Fibroblast of mammary gland (primary cell): ENCODE results near the gene MACF1.

Source experiments
- DNase-seq: peaks from one replicate; pipeline ENCODE4 v3.0.0-alpha.2; 2010; ENCODE audit warnings: low read depth
- H3K4me3 ChIP-seq: 2 replicates; pipeline ENCODE4 v1.5.1; 2011; ENCODE audit warnings: low read depth, mild to moderate bottlenecking, low read length, moderate library complexity; ENCODE audit not compliant: control insufficient read depth
- TF ChIP-seq, protein P1 (sequence below): conservative IDR thresholded peaks from 2 replicates; pipeline ENCODE4 v1.5.1; 2011; ENCODE audit warnings: low read depth, low read length, inconsistent platforms; ENCODE audit not compliant: control insufficient read depth, insufficient read depth

MACF1 gene

GRCh38 chr1:39220891-39221870 lies 16.7 kb downstream of the MACF1 start:
- no peak for DNase-seq
- H3K4me3 ChIP-seq = no peak overlapping the region
- TF ChIP-seq, protein P1, sequence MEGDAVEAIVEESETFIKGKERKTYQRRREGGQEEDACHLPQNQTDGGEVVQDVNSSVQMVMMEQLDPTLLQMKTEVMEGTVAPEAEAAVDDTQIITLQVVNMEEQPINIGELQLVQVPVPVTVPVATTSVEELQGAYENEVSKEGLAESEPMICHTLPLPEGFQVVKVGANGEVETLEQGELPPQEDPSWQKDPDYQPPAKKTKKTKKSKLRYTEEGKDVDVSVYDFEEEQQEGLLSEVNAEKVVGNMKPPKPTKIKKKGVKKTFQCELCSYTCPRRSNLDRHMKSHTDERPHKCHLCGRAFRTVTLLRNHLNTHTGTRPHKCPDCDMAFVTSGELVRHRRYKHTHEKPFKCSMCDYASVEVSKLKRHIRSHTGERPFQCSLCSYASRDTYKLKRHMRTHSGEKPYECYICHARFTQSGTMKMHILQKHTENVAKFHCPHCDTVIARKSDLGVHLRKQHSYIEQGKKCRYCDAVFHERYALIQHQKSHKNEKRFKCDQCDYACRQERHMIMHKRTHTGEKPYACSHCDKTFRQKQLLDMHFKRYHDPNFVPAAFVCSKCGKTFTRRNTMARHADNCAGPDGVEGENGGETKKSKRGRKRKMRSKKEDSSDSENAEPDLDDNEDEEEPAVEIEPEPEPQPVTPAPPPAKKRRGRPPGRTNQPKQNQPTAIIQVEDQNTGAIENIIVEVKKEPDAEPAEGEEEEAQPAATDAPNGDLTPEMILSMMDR = no peak

DNA sequence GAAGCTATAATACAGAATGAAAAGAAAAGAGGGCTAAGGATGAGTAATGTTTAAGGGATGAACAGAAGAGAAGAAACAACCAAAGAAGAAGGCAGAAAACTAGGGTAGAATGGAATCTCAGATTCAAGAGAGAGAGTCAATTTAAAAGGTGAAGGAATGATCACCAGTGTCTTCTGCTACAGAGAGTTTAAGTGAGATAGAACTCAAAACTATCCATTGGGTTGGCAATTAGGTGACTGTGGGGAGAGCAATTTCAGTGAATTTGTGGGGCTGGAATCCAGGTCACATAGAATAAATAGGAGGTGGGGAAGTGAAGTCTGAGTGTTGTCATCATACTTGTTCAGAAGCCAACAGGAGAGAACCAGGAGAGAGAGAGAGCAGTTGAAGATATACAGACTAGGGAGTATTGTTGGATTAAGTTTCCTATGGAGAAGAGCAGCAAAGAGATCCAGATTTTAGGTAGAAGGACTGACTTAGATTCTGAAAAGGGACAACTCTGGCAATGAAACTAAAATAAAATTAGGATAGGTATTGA lies 19.9 kb downstream of the MACF1 start:
- no peak for DNase-seq
- TF ChIP-seq, protein P1 = no peak
- no peak overlapping the region for H3K4me3 ChIP-seq

GRCh38 chr1:39226836-39227235 lies 22.3 kb downstream of the MACF1 start:
- H3K4me3 ChIP-seq = no peak overlapping the region
- no peak for DNase-seq
- TF ChIP-seq, protein P1 = no peak

DNA sequence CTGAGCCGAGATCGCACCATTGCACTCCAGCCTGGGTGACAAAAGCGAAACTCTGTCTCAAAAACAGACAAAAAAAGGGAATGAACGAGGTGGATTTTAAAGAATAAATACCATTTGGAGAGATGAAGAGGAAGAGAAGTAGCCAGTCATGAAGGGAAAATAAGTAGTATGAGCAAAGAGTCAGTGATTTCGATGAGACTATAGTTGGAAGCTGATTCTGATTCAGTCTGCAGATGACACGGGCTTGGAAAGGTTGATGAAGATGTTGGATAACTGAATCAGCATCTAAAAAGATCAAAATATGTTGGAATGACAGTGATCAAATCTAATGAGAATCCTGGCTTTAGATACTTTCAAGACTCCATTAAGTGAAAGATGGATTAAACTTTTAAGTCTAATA lies 23.8 kb downstream of the MACF1 start:
- H3K4me3 ChIP-seq = no peak overlapping the region
- DNase-seq = no peak
- TF ChIP-seq, protein P1 = no peak

DNA sequence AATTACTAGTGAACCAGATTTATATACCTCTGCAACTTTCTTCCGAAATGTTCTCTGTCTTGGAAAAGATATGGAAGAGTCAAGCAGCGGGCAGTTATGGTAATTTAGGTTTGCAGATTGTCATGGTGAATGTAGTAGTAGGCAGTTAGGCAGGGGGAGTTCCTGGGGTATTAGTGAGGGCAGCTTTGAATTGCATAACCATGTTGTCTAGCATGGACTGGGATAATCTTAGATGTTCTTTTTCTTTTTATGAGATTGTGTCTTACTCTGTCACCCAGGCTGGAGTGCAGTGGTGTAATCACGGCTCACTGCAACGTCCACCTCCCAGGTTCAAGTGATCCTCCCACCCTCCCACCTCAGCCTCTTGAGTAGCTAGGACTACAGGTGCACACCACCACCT lies 25.0 kb downstream of the MACF1 start:
- TF ChIP-seq, protein P1 = no peak
- no peak overlapping the region for H3K4me3 ChIP-seq
- no peak for DNase-seq

DNA sequence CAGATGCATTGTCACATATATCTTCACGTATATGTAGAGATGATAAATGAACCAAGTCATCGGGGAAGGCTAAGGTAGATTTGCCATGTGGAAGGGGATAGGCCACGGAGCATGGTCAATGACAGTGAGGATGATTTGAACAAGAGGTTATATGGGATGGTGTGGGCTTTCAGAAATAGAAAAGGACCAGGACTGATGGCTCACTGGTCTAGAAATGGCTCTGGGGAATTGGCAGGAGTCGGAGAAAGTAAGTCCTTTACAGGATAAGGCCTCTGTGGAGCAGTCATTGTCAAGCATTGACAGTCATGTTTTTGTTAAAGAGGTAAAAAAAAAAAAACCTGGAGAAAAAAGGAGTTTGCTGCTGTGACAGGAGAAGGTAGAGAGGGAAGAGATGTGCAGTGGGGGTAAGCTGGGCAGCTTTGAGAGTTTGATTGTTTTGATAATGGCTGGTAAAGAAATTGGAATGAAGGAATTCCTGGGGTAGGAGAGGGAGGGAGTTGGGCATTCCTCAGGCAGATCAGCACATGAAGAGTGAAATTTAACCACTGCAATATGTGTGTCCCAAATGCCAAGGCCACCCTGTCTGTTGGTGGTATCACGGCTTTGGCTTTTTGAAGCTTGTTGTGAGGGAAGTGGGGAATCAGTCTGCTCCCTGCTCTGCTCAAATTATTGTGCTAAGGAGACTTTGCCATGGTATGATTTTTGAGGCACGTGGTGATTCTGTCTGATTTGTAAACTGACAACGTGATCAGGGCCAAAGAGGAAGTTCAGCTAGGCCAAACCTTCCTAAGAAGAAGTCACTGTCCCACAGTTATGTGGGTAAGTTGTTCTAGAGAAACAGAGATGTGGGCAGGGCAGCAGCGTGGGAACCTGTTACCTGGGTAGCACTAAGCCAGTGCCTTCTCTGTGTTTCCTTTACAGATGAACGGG lies 26.0 kb downstream of the MACF1 start:
- no peak for DNase-seq
- TF ChIP-seq, protein P1 = no peak
- no peak overlapping the region for H3K4me3 ChIP-seq
